ENCODE data around the gene MRI1.

DNA sequence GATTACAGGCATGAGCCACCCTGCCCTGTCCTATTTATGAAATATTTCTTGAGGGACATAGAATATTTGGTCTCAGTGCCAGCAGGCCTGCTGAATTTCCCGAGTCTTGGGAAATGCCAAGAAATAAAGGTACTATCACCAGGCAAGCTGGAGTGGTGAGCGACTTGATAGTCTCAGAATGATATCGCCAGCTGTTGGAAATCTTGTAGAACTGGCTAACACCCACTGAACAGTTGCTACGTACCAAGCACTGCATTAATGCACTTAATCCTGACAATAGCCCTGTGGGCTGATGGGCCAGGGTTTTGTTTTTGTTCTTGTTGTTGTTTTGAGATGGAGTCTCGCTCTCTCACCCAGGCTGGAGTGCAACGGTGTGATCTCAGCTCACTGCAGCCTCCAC lies 42.2 kb upstream of the MRI1 start:
- no peak for TF ChIP-seq POLR2A (IDR thresholded peaks at IDR 0.05)
- TF ChIP-seq, protein P1, sequence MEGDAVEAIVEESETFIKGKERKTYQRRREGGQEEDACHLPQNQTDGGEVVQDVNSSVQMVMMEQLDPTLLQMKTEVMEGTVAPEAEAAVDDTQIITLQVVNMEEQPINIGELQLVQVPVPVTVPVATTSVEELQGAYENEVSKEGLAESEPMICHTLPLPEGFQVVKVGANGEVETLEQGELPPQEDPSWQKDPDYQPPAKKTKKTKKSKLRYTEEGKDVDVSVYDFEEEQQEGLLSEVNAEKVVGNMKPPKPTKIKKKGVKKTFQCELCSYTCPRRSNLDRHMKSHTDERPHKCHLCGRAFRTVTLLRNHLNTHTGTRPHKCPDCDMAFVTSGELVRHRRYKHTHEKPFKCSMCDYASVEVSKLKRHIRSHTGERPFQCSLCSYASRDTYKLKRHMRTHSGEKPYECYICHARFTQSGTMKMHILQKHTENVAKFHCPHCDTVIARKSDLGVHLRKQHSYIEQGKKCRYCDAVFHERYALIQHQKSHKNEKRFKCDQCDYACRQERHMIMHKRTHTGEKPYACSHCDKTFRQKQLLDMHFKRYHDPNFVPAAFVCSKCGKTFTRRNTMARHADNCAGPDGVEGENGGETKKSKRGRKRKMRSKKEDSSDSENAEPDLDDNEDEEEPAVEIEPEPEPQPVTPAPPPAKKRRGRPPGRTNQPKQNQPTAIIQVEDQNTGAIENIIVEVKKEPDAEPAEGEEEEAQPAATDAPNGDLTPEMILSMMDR (IDR thresholded peaks at IDR 0.05), result no peak

Measured in thyroid gland (tissue), 4 donors.